ENCODE data around the gene SDCCAG8.

The SDCCAG8 gene

GRCh38 chr1:243433737-243434370, 178.0 kb downstream of the SDCCAG8 start:
- no peak for DNase-seq (ENCODE audit: extremely low read depth, low read depth)
- TF ChIP-seq CTCF (IDR thresholded peaks at IDR 0.05; ENCODE audit: low read depth, low read length): no peak

GRCh38 chr1:243434594-243434993, 178.8 kb downstream of the SDCCAG8 start:
- DNase-seq (ENCODE audit: extremely low read depth, low read depth): no peak
- no peak for TF ChIP-seq CTCF (IDR thresholded peaks at IDR 0.05; ENCODE audit: low read depth, low read length)

GRCh38 chr1:243435836-243436235, 180.0 kb downstream of the SDCCAG8 start:
- TF ChIP-seq CTCF (IDR thresholded peaks at IDR 0.05; ENCODE audit: low read depth, low read length): no peak
- DNase-seq (ENCODE audit: extremely low read depth, low read depth): no peak

- DNase-seq (ENCODE audit: extremely low read depth, low read depth): no peak
- TF ChIP-seq CTCF (IDR thresholded peaks at IDR 0.05; ENCODE audit: low read depth, low read length): no peak
Measured at GRCh38 chr1:243438146-243438545, 182.3 kb downstream of the SDCCAG8 start.

GRCh38 chr1:243438815-243439214, 183.0 kb downstream of the SDCCAG8 start:
- DNase-seq (ENCODE audit: extremely low read depth, low read depth): no peak
- no peak for TF ChIP-seq CTCF (IDR thresholded peaks at IDR 0.05; ENCODE audit: low read depth, low read length)

- no peak for TF ChIP-seq CTCF (IDR thresholded peaks at IDR 0.05; ENCODE audit: low read depth, low read length)
- DNase-seq (ENCODE audit: extremely low read depth, low read depth): no peak
Measured at GRCh38 chr1:243440406-243440805, 184.6 kb downstream of the SDCCAG8 start.

- TF ChIP-seq CTCF (IDR thresholded peaks at IDR 0.05; ENCODE audit: low read depth, low read length): no peak
- no peak for DNase-seq (ENCODE audit: extremely low read depth, low read depth)
Measured at GRCh38 chr1:243441601-243442000, 185.8 kb downstream of the SDCCAG8 start.
